ENCODE measurements around the gene OR5C1. TPM values are rescaled to one million over a fixed set of nuclear protein-coding genes. Genes with fewer than 3 reads are reported as not detected.
"Not testable (repeated sequence)": the region's sequence is repeated elsewhere in the genome, so short reads cannot be mapped to it uniquely, and the experiment has no call there.

The OR5C1 gene
- total RNA-seq, 1 donor from 2014 or later, result not detected

DNA sequence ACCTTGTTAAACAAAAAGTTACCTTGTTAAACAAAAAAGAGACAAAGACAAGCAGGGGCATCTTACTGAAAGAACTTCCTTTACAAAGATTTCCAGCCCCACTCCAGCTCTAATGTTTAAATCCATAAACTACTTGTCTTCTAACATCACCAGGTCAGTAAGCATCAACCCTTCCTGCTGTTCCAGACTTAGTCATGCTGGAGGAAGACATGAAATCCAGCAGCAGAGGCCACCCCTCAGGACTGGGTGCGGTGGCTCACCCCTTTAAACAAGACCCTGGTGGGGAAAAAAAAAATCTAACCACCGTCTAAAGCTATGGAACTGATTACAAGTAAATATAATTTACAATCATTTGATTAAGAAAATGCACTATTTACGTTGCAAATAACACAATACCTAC is 30.6 kb downstream of the OR5C1 start:
- H3K27me3 Mint-ChIP-seq (ENCODE audit: low read depth), result no peaks in the 10 kb centered on the region
- no peak for DNase-seq (ENCODE audit: low spot score)
- peaks cover 18% of the 10 kb centered on the region for H3K4me1 Mint-ChIP-seq (ENCODE audit: low read depth)
- no peak overlapping the region for H3K4me3 Mint-ChIP-seq (ENCODE audit: low read depth)
- H3K27ac Mint-ChIP-seq, result no peak overlapping the region
- intact Hi-C loops (cut with micrococcal nuclease), result no loop called here
- H3K9me3 Mint-ChIP-seq, result no peaks in the 10 kb centered on the region
- peaks cover 52% of the 10 kb centered on the region for H3K36me3 Mint-ChIP-seq (ENCODE audit: low read depth)

GRCh38 chr9:122819791-122820489 is 31.2 kb downstream of the OR5C1 start:
- peaks cover 56% of the 10 kb centered on the region for H3K36me3 Mint-ChIP-seq (ENCODE audit: low read depth)
- DNase-seq (ENCODE audit: low spot score), result no peak
- peaks cover 22% of the 10 kb centered on the region for H3K4me1 Mint-ChIP-seq (ENCODE audit: low read depth)
- H3K27ac Mint-ChIP-seq, result no peak overlapping the region
- no peak overlapping the region for H3K4me3 Mint-ChIP-seq (ENCODE audit: low read depth)
- H3K9me3 Mint-ChIP-seq, result no peaks in the 10 kb centered on the region
- intact Hi-C loops (cut with micrococcal nuclease), result no loop called here
- H3K27me3 Mint-ChIP-seq (ENCODE audit: low read depth), result no peaks in the 10 kb centered on the region

GRCh38 chr9:122820490-122820845 is 31.7 kb downstream of the OR5C1 start:
- Mint-ChIP-seq H3K4me3 (ENCODE audit: low read depth) (no peak overlapping the region), H3K9me3 (no peaks in the 10 kb centered on the region), H3K27ac (no peak overlapping the region), H3K36me3 (ENCODE audit: low read depth) (peaks cover 54% of the 10 kb centered on the region), H3K4me1 (ENCODE audit: low read depth) (peaks cover 20% of the 10 kb centered on the region), H3K27me3 (ENCODE audit: low read depth) (no peaks in the 10 kb centered on the region)
- intact Hi-C loops (cut with micrococcal nuclease), result no loop called here
- no peak for DNase-seq (ENCODE audit: low spot score)

DNA sequence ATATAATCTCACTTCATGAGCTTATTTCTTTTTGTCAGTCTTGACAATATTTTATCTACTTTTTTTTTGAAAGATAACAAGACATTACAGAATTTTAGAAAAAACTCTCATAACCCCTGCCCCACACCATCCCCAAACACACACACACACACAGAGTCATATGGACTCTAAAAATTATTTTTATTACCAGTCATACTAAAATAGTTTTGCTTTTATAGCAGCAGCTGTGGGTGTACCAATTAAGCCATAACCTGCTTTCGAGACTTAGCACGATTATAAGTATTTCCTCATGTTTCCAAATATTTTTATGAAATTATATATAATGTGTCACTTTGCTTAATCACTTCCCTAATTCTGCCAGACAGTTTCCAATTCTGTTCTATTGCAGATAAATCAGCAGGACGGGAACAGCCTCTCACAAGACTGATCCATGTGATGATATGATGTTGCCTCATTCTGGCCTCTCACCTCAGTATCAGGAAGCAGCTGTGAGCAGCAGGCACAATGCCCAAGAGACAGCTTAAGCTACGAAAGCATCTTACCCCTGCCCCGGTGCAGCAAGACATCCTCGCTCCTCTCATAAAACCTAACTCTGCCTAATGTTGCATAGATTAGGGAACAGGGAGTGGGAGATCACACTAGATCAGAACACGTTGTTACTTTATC is 32.7 kb downstream of the OR5C1 start:
- no peak for DNase-seq (ENCODE audit: low spot score)
- Mint-ChIP-seq H3K4me3 (ENCODE audit: low read depth) (no peak overlapping the region), H3K27ac (peak overlapping the region; percentile 36), H3K4me1 (ENCODE audit: low read depth) (peaks cover 16% of the 10 kb centered on the region), H3K36me3 (ENCODE audit: low read depth) (peaks cover 59% of the 10 kb centered on the region), H3K9me3 (no peaks in the 10 kb centered on the region), H3K27me3 (ENCODE audit: low read depth) (no peaks in the 10 kb centered on the region)
- intact Hi-C loops (cut with micrococcal nuclease), result no loop called here

DNA sequence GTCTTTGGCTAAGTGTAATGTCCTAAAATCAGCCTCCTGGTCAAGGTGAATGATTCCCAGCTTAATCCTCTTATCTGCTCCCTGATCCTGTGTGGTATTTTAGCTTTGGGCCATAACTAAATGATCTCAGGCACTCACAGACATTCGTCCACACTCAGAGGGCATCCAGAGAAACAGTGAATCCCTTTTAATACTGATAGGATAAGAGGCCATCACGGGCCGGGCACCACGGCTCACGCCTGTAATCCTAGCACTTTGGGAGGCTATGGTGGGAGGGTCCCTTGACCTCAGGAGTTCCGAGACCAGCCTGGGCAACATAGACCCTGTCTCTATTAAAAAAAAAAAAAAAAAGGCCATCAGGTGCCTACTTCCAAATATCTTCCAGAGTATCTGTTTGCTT is 33.3 kb downstream of the OR5C1 start:
- H3K9me3 Mint-ChIP-seq, result no peaks in the 10 kb centered on the region
- H3K4me3 Mint-ChIP-seq (ENCODE audit: low read depth), result no peak overlapping the region
- no peaks in the 10 kb centered on the region for H3K27me3 Mint-ChIP-seq (ENCODE audit: low read depth)
- no peak for DNase-seq (ENCODE audit: low spot score)
- peaks cover 57% of the 10 kb centered on the region for H3K36me3 Mint-ChIP-seq (ENCODE audit: low read depth)
- no peak overlapping the region for H3K27ac Mint-ChIP-seq
- H3K4me1 Mint-ChIP-seq (ENCODE audit: low read depth), result peaks cover 16% of the 10 kb centered on the region
- intact Hi-C loops (cut with micrococcal nuclease), result no loop called here

- intact Hi-C loops (cut with micrococcal nuclease), result no loop called here
- H3K9me3 Mint-ChIP-seq, result no peaks in the 10 kb centered on the region
- no peak for DNase-seq (ENCODE audit: low spot score)
- H3K27me3 Mint-ChIP-seq (ENCODE audit: low read depth), result no peaks in the 10 kb centered on the region
- H3K4me3 Mint-ChIP-seq (ENCODE audit: low read depth), result no peak overlapping the region
- no peak overlapping the region for H3K27ac Mint-ChIP-seq
- peaks cover 52% of the 10 kb centered on the region for H3K36me3 Mint-ChIP-seq (ENCODE audit: low read depth)
- peaks cover 21% of the 10 kb centered on the region for H3K4me1 Mint-ChIP-seq (ENCODE audit: low read depth)
Observed at GRCh38 chr9:122822938-122823337, 34.2 kb downstream of the OR5C1 start.

- peaks cover 19% of the 10 kb centered on the region for H3K4me1 Mint-ChIP-seq (ENCODE audit: low read depth)
- peaks cover 26% of the 10 kb centered on the region for H3K36me3 Mint-ChIP-seq (ENCODE audit: low read depth)
- intact Hi-C loops (cut with micrococcal nuclease), result loop anchor here (2.0 to 5.0 kb wide), 3 partner anchors 77 to 563 kb away; partner anchors contain the start of genes MRRF, RBM18, RC3H2 and STRBP
- no peaks in the 10 kb centered on the region for H3K27me3 Mint-ChIP-seq (ENCODE audit: low read depth)
- DNase-seq (ENCODE audit: low spot score), result no peak
- H3K4me3 Mint-ChIP-seq (ENCODE audit: low read depth), result peak overlapping the region; percentile 95
- no peaks in the 10 kb centered on the region for H3K9me3 Mint-ChIP-seq
- peak overlapping the region; percentile 91 for H3K27ac Mint-ChIP-seq
Observed at GRCh38 chr9:122827761-122828093, 39.0 kb downstream of the OR5C1 start.

GRCh38 chr9:122828965-122829284 is 40.2 kb downstream of the OR5C1 start:
- Mint-ChIP-seq H3K36me3 (ENCODE audit: low read depth) (peaks cover 18% of the 10 kb centered on the region), H3K4me1 (ENCODE audit: low read depth) (peaks cover 19% of the 10 kb centered on the region), H3K4me3 (ENCODE audit: low read depth) (peak overlapping the region; percentile 95), H3K27ac (peak overlapping the region; percentile 91)
- not testable (repeated sequence) for DNase-seq (ENCODE audit: low spot score); H3K9me3 Mint-ChIP-seq; H3K27me3 Mint-ChIP-seq (ENCODE audit: low read depth)
- intact Hi-C loops (cut with micrococcal nuclease), result loop anchor here (2.0 to 5.0 kb wide), 3 partner anchors 76 to 564 kb away; partner anchors contain the start of genes MRRF, RBM18, RC3H2 and STRBP

GRCh38 chr9:122832194-122832593 is 43.5 kb downstream of the OR5C1 start:
- H3K27me3 Mint-ChIP-seq (ENCODE audit: low read depth), result no peaks in the 10 kb centered on the region
- H3K4me1 Mint-ChIP-seq (ENCODE audit: low read depth), result peaks cover 20% of the 10 kb centered on the region
- no peak for DNase-seq (ENCODE audit: low spot score)
- H3K9me3 Mint-ChIP-seq, result no peaks in the 10 kb centered on the region
- no peak overlapping the region for H3K27ac Mint-ChIP-seq
- H3K36me3 Mint-ChIP-seq (ENCODE audit: low read depth), result no peaks in the 10 kb centered on the region
- intact Hi-C loops (cut with micrococcal nuclease), result no loop called here
- H3K4me3 Mint-ChIP-seq (ENCODE audit: low read depth), result no peak overlapping the region

GRCh38 chr9:122835313-122835731 is 46.6 kb downstream of the OR5C1 start:
- H3K4me1 Mint-ChIP-seq (ENCODE audit: low read depth), result peaks cover 20% of the 10 kb centered on the region
- no peaks in the 10 kb centered on the region for H3K27me3 Mint-ChIP-seq (ENCODE audit: low read depth)
- H3K4me3 Mint-ChIP-seq (ENCODE audit: low read depth), result peak overlapping the region; percentile 6
- DNase-seq (ENCODE audit: low spot score), result no peak
- H3K27ac Mint-ChIP-seq, result peak overlapping the region; percentile 61
- intact Hi-C loops (cut with micrococcal nuclease), result no loop called here
- no peaks in the 10 kb centered on the region for H3K36me3 Mint-ChIP-seq (ENCODE audit: low read depth)
- no peaks in the 10 kb centered on the region for H3K9me3 Mint-ChIP-seq

DNA sequence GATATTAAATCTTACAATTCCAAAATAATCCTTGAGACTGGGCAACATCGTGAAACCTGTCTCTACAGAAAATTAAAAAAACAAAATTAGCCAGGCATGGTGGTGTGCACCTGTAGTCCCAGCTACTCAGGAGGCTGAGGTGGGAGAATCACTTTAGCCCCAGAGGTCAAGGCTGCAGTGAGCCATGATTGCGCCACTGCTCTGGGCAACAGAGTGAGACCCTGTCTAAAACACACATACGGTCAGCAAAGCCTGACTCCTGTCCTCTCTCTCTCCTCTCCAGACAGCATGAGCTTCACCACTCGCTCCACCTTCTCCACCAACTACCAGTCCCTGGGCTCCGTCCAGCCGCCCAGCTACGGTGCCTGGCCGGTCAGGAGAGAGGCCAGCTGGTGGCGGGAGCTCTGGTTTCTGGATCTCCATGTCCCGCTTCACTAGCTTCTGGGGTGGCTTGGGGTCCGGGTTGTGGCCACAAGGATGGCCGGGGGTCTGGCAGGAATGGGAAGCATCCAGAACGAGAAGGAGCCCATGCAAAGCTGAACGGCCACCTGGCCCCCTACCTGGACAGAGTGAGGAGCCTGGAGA is 48.6 kb downstream of the OR5C1 start:
- Mint-ChIP-seq H3K36me3 (ENCODE audit: low read depth) (no peaks in the 10 kb centered on the region), H3K4me3 (ENCODE audit: low read depth) (no peak overlapping the region), H3K4me1 (ENCODE audit: low read depth) (peaks cover 20% of the 10 kb centered on the region), H3K27ac (no peak overlapping the region), H3K9me3 (no peaks in the 10 kb centered on the region), H3K27me3 (ENCODE audit: low read depth) (no peaks in the 10 kb centered on the region)
- no peak for DNase-seq (ENCODE audit: low spot score)
- intact Hi-C loops (cut with micrococcal nuclease), result no loop called here

DNA sequence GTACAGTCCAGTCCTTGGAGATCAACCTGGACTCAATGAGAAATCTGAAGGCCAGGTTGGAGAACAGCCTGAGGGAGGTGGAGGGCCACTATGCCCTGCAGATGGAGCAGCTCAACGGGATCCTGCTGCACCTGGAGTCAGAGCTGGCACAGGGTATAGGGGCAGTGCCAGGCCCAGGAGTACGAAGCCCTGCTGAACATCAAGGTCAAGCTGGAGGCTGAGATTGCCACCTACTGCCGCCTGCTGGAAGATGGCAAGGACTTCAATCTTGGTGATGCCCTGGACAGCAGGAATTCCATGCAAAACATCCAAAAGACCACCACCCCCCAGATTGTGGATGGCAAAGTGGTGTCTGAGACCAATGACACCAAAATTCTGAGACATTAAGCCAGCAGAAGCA is 49.7 kb downstream of the OR5C1 start:
- H3K4me1 Mint-ChIP-seq (ENCODE audit: low read depth), result peaks cover 20% of the 10 kb centered on the region
- H3K4me3 Mint-ChIP-seq (ENCODE audit: low read depth); H3K27me3 Mint-ChIP-seq (ENCODE audit: low read depth); H3K27ac Mint-ChIP-seq; H3K36me3 Mint-ChIP-seq (ENCODE audit: low read depth); DNase-seq (ENCODE audit: low spot score); H3K9me3 Mint-ChIP-seq; intact Hi-C loops (cut with micrococcal nuclease): not testable (repeated sequence)

All from activated T-helper 2 cell treated with anti-CD3 and anti-CD28 coated beads, Interferon-gamma antibody, Interleukin-2, Interleukin-4, amounts not matched to agents 10 μg/mL and 5 μg/mL and 100 μg/mL, durations not matched to agents 14 hours and 24 hours and 36 hours (primary cell).